Measurements from ENCODE around the gene APIP. TPM values are rescaled to one million over a fixed set of nuclear protein-coding genes. Genes with fewer than 3 reads are reported as not detected.

Gene APIP
- total and polyA plus RNA-seq, 2 of the 8 experiments (the other 6 are each of a cell fraction or from before 2014, with no cell fraction given), result 10.4 to 25.7 TPM

GRCh38 chr11:34865261-34865660 is 50.9 kb downstream of the APIP start (continued):
- no peak for TF ChIP-seq YY1 (IDR thresholded peaks at IDR 0.05; ENCODE audit: low read depth, low read length)
- TF ChIP-seq GTF2F1 (IDR thresholded peaks at IDR 0.05; ENCODE audit: borderline replicate concordance, low read depth, low read length), result no peak
- TF ChIP-seq EGR1 (IDR thresholded peaks at IDR 0.05; ENCODE audit: borderline replicate concordance, low read depth, low read length), result no peak
- TF ChIP-seq SRF (IDR thresholded peaks at IDR 0.05; ENCODE audit: low read depth, low read length), result no peak
- no peak for TF ChIP-seq ATF2 (IDR thresholded peaks at IDR 0.05; ENCODE audit: low read length)
